H1 (cell line): ENCODE results near the gene SYMPK. TPM values are rescaled to one million over a fixed set of nuclear protein-coding genes. Genes with fewer than 3 reads are reported as not detected.

Experiments used
- CTCF ChIA-PET: fragments of 300-600 bp; sonication (Branson Sonifier 250); formaldehyde crosslinking; loops from one replicate; lab custom pipeline; 2021; ENCODE audit not compliant: partially characterized antibody; lab: Charles Lee
- POLR2A ChIA-PET: fragments of 300-600 bp; sonication (Branson Sonifier 250); formaldehyde crosslinking; loops from one replicate; lab custom pipeline; 2021; ENCODE audit warnings: inconsistent platforms; ENCODE audit not compliant: partially characterized antibody; lab: Charles Lee
- DNase-seq, 2 experiments: peaks; one replicate each; pipeline versions ENCODE4 v3.0.0 to v3.0.0-alpha.2; 2010 to 2022; ENCODE audit warnings: low spot score in 2 of 2, low read depth in 1 of 2, mixed read lengths in 1 of 2
- FAIRE-seq: peaks from 2 replicates; lab custom pipeline; 2011; peaks lifted over from hg19 to GRCh38; lab: Jason Lieb, UNC
- H2AFZ ChIP-seq: 2 replicates; pipeline ENCODE4 v1.8.1; 2012; ENCODE audit warnings: low read length, inconsistent platforms
- H2AK5ac ChIP-seq: 2 replicates; pipeline ENCODE4 v1.6.1; 2013; ENCODE audit warnings: low read depth, low read length
- H2BK120ac ChIP-seq: replicated peaks from 2 replicates; pipeline ENCODE3; 2013; ENCODE audit warnings: low read depth, low read length, inconsistent platforms
- H2BK12ac ChIP-seq: 2 replicates; pipeline ENCODE4 v1.6.1; 2013; ENCODE audit warnings: low read depth, low read length
- H2BK15ac ChIP-seq: 2 replicates; pipeline ENCODE4 v1.6.1; 2013; ENCODE audit warnings: low read length
- H2BK20ac ChIP-seq: 2 replicates; pipeline ENCODE4 v1.6.1; 2013; ENCODE audit warnings: low read length
- H2BK5ac ChIP-seq: 2 replicates; pipeline ENCODE4 v1.6.1; 2013; ENCODE audit warnings: low read depth, low read length
- H3K14ac ChIP-seq: 2 replicates; pipeline ENCODE4 v1.6.1; 2013; ENCODE audit warnings: inconsistent platforms; ENCODE audit not compliant: insufficient read length
- H3K18ac ChIP-seq: 2 replicates; pipeline ENCODE4 v1.6.1; 2013; ENCODE audit warnings: low read length; ENCODE audit errors: extremely low read depth
- H3K23ac ChIP-seq: 2 replicates; pipeline ENCODE4 v1.6.1; 2013; ENCODE audit warnings: inconsistent platforms; ENCODE audit not compliant: insufficient read length
- H3K23me2 ChIP-seq: 2 replicates; pipeline ENCODE4 v1.6.1; 2013; ENCODE audit warnings: low read depth, low read length
- H3K27ac ChIP-seq: 2 replicates; pipeline ENCODE4 v1.6.1; 2011; ENCODE audit warnings: low read depth, low read length, inconsistent platforms
- H3K27me3 ChIP-seq, 4 experiments: replicated peaks in 1 of 4; 1 replicate in 1 of 4; 2 replicates in 3 of 4; pipeline versions ENCODE4 v1.6.1 to v1.8.1; 2011 to 2013; ENCODE audit warnings: low read length in 3 of 4, mild to moderate bottlenecking in 3 of 4, inconsistent platforms in 2 of 4, mixed read lengths in 2 of 4, moderate library complexity in 1 of 4; ENCODE audit not compliant: control insufficient read depth in 3 of 4, insufficient read depth in 3 of 4; ENCODE audit errors: extremely low read depth in 1 of 4
- H3K36me3 ChIP-seq, 4 experiments: 2 replicates each; pipeline versions ENCODE4 v1.6.1 to v1.8.1; 2011 to 2013; ENCODE audit warnings: mild to moderate bottlenecking in 4 of 4, low read length in 3 of 4, moderate library complexity in 2 of 4, control low read depth in 1 of 4, inconsistent platforms in 1 of 4; ENCODE audit not compliant: insufficient read depth in 4 of 4, control insufficient read depth in 2 of 4
- H3K4ac ChIP-seq: replicated peaks from 2 replicates; pipeline ENCODE3; 2013; ENCODE audit warnings: low read length, low read depth, mixed read lengths, inconsistent platforms; ENCODE audit not compliant: insufficient read length
- H3K4me1 ChIP-seq, 4 experiments: replicated peaks in 1 of 4; 1 replicate in 1 of 4; 2 replicates in 3 of 4; pipeline versions ENCODE4 v1.6.1 to v1.8.1; 2011 to 2013; ENCODE audit warnings: low read length in 3 of 4, inconsistent platforms in 2 of 4, mixed read lengths in 1 of 4; ENCODE audit not compliant: insufficient read depth in 4 of 4, control insufficient read depth in 3 of 4
- H3K4me2 ChIP-seq, 2 experiments: 2 replicates each; pipeline versions ENCODE4 v1.6.1 to v1.8.1; 2011 to 2013; ENCODE audit warnings: low read depth in 2 of 2, low read length in 2 of 2, control low read depth in 1 of 2, inconsistent platforms in 1 of 2, mild to moderate bottlenecking in 1 of 2; ENCODE audit not compliant: insufficient read depth in 1 of 2
- H3K4me3 ChIP-seq, 4 experiments: fragments of 200-600, 300-600 bp in 1 of 4; sonication (generic), shearing (Covaris generic), sonication (Bioruptor Twin) in 1 of 4; 2 replicates each; pipeline versions ENCODE4 v1.5.1 to v1.8.1; 2011 to 2016; ENCODE audit warnings: low read length in 4 of 4, low read depth in 3 of 4, control low read depth in 2 of 4, inconsistent platforms in 2 of 4, mild to moderate bottlenecking in 2 of 4, mixed read lengths in 1 of 4, moderate library complexity in 1 of 4; ENCODE audit not compliant: insufficient read depth in 2 of 4; ENCODE audit errors: extremely low read depth in 1 of 4
- H3K56ac ChIP-seq: replicated peaks from 2 replicates; pipeline ENCODE3; 2013; ENCODE audit warnings: low read depth, mild to moderate bottlenecking, mixed read lengths, low read length, inconsistent platforms; ENCODE audit not compliant: insufficient read length
- H3K79me1 ChIP-seq: 2 replicates; pipeline ENCODE4 v1.6.1; 2013; ENCODE audit warnings: low read depth, low read length, control low read depth
- H3K79me2 ChIP-seq, 2 experiments: 2 replicates each; pipeline versions ENCODE4 v1.6.1 to v1.8.1; 2012 to 2013; ENCODE audit warnings: low read length in 2 of 2, mild to moderate bottlenecking in 2 of 2, inconsistent platforms in 1 of 2; ENCODE audit not compliant: insufficient read depth in 2 of 2, control insufficient read depth in 1 of 2
- H3K9ac ChIP-seq, 4 experiments: replicated peaks in 1 of 4; 1 replicate in 1 of 4; 2 replicates in 3 of 4; pipeline versions ENCODE4 v1.6.1 to v1.8.1; 2011 to 2013; ENCODE audit warnings: low read depth in 3 of 4, low read length in 3 of 4, control low read depth in 2 of 4, mild to moderate bottlenecking in 2 of 4, moderate library complexity in 2 of 4, inconsistent platforms in 1 of 4; ENCODE audit errors: extremely low read depth in 1 of 4
- H3K9me3 ChIP-seq, 2 experiments: 2 replicates each; pipeline versions ENCODE4 v1.6.1 to v1.8.1; 2012 to 2013; ENCODE audit warnings: mild to moderate bottlenecking in 2 of 2, moderate library complexity in 2 of 2, control low read depth in 1 of 2, inconsistent platforms in 1 of 2, low read depth in 1 of 2, low read length in 1 of 2, mixed read lengths in 1 of 2; ENCODE audit not compliant: insufficient read depth in 2 of 2
- H4K20me1 ChIP-seq, 2 experiments: replicated peaks in 1 of 2; 2 replicates each; pipeline versions ENCODE3 to v1.8.1; 2011 to 2013; ENCODE audit warnings: inconsistent platforms in 2 of 2, low read length in 2 of 2, mild to moderate bottlenecking in 1 of 2; ENCODE audit not compliant: insufficient read depth in 2 of 2, control insufficient read depth in 1 of 2
- H4K5ac ChIP-seq: 2 replicates; pipeline ENCODE4 v1.6.1; 2013; ENCODE audit warnings: low read length, low read depth, mixed read lengths, inconsistent platforms; ENCODE audit not compliant: insufficient read length
- H4K8ac ChIP-seq: 2 replicates; pipeline ENCODE4 v1.8.0; 2013; ENCODE audit warnings: mild to moderate bottlenecking, moderate library complexity, low read length, inconsistent platforms; ENCODE audit not compliant: insufficient read depth; ENCODE audit errors: extremely low read depth
- H4K91ac ChIP-seq: replicated peaks from 2 replicates; pipeline ENCODE3; 2013; ENCODE audit warnings: low read length, mixed read lengths, inconsistent platforms; ENCODE audit not compliant: insufficient read length
- BCL11A ChIP-seq, 2 experiments: IDR thresholded peaks; one replicate each; pipeline ENCODE4 v1.6.1; 2011; ENCODE audit warnings: low read depth in 2 of 2, low read length in 2 of 2, mild to moderate bottlenecking in 2 of 2
- CBX5 ChIP-seq: fragments of 300-800, 300-1000 bp; sonication (generic); IDR thresholded peaks from 2 replicates; pipeline ENCODE4 v1.7.1; 2016; ENCODE audit warnings: antibody characterized with exemption, low read length, low read depth
- CEBPB ChIP-seq: IDR thresholded peaks from 2 replicates; pipeline ENCODE4 v1.6.1; 2012; ENCODE audit warnings: low read depth, low read length
- GABPA ChIP-seq: IDR thresholded peaks from 2 replicates; pipeline ENCODE4 v1.6.1; 2011; ENCODE audit warnings: mild to moderate bottlenecking, low read length, moderate library complexity, borderline replicate concordance; ENCODE audit not compliant: insufficient read depth
- HDAC2 ChIP-seq, 2 experiments: fragments of 300-600 bp in 1 of 2; sonication (generic) in 1 of 2; IDR thresholded peaks; 2 replicates each; pipeline ENCODE4 v1.6.1; 2011 to 2012; ENCODE audit warnings: low read depth in 2 of 2, low read length in 2 of 2, mild to moderate bottlenecking in 2 of 2, moderate library complexity in 2 of 2, borderline replicate concordance in 1 of 2, inconsistent platforms in 1 of 2
- KDM1A ChIP-seq: fragments of 200-600, 300-600 bp; sonication (generic); IDR thresholded peaks from 2 replicates; pipeline ENCODE4 v1.7.1; 2016; ENCODE audit warnings: mild to moderate bottlenecking, low read length, borderline replicate concordance
- KDM4A ChIP-seq: IDR thresholded peaks from one replicate; pipeline ENCODE4 v1.7.1; 2012; ENCODE audit warnings: low read depth, mild to moderate bottlenecking, moderate library complexity, low read length, inconsistent platforms; ENCODE audit not compliant: severe bottlenecking
- RAD21 ChIP-seq, 2 experiments: IDR thresholded peaks in 1 of 2; conservative IDR thresholded peaks in 1 of 2; 2 replicates each; pipeline ENCODE4 v1.6.1; 2011; ENCODE audit warnings: low read depth in 2 of 2, low read length in 2 of 2, improper control_type of control experiment in 1 of 2, inconsistent platforms in 1 of 2, mild to moderate bottlenecking in 1 of 2, moderate library complexity in 1 of 2
- SIN3A ChIP-seq, 2 experiments: IDR thresholded peaks in 1 of 2; conservative IDR thresholded peaks in 1 of 2; 2 replicates each; pipeline ENCODE4 v1.6.1; 2011 to 2012; ENCODE audit warnings: low read length in 2 of 2, improper control_type of control experiment in 1 of 2, low read depth in 1 of 2, mild to moderate bottlenecking in 1 of 2
- WGBS, 2 experiments: shearing (Covaris generic) in 1 of 2; methylation state at CpG; one replicate each; pipeline versions ENCODE4 v1.1.6 to v1.1.7; 2013 to 2015; ENCODE audit warnings: low lambda C conversion rate in 2 of 2, mixed read lengths in 2 of 2, inconsistent platforms in 1 of 2, low coverage in 1 of 2, missing lambda C conversion rate in 1 of 2; ENCODE audit not compliant: insufficient replicate concordance in 2 of 2, insufficient coverage in 1 of 2, insufficient read length in 1 of 2; ENCODE audit errors: extremely low coverage in 1 of 2, missing lambda C conversion rate in 1 of 2; 5-methylcytosine and 5-hydroxymethylcytosine counted together
- polyA plus RNA-seq, 7 experiments: library from polyadenylated mRNA; depleted of rRNA in 3 of 7; stranded (reverse) in 5 of 7; unstranded in 2 of 7; fragments of >200 nt in 5 of 7; fragments of 200-250 nt in 2 of 7; gene quantifications; 1 replicate in 5 of 7; 2 replicates in 1 of 7; 4 replicates in 1 of 7; pipeline versions ENCODE4 v1.2.1 to v1.2.3, GENCODE V29; 2011 to 2013; ENCODE audit warnings: missing spikeins in 2 of 7, mixed read lengths in 2 of 7
- total RNA-seq: library from RNA; stranded (reverse); fragmentation: NEBNext Ultra II Directional; extraction: Animal tissue kit (Norgen Biotek cat#: 25700); gene quantifications from 2 replicates; pipeline ENCODE4 v1.2.1, GENCODE V29; 2021
- TF ChIP-seq, protein P1 (sequence below): IDR thresholded peaks from 2 replicates; pipeline ENCODE4 v1.6.1; 2012; ENCODE audit warnings: inconsistent platforms

The SYMPK gene
- total and polyA plus RNA-seq, 2 of the 8 experiments (the other 6 are each of a cell fraction or from before 2014, with no cell fraction given), result 93.6 to 99.5 TPM

DNA sequence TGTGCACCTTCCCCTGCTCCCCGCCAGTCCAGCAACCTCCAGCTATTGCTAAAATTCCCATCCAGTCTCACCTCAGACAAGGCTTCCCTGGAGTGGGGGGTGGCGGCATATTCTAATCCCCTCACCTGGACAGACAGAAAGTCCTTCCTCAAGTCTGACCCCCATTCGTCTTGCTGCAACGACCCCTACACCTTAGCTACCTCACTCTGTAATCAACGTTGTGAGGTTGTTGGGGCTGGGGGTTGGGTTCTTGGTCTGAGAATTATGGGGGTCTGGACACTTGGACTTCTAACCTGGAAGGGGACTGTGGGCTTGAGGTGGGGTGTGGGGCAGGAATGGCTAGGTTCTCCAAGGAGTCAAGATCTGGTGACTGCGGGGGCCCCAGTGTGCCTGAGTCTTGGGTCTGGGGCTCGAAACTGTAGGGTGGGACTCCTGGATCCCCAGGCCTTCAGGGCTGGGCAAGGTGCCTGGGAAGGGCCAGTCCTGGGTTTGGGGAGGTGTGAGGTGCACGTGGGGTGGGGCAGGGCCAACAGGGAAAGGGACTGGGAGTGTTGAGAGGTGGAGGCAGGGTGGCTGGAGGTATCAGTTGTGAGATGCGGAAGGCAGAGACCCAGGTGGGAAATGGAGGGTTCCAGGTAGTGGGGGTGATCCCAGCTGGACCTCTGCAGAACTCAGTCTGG lies 2.5 kb upstream of the SYMPK start:
- Histone ChIP-seq H3K9me3 (no peaks in the 10 kb centered on the region), H2AK5ac (peak overlapping the region; percentile 39; the same call in 1 of the 2 replicates), H3K4me1 (peaks cover 0 to 18% (median 8%) of the 10 kb centered on the region in 4 experiments; a peak in 6 of 7 replicates), H2AFZ (no peak overlapping the region), H3K9ac (peak overlapping the region in 1 of 4 experiments; percentile 87; a peak in 3 of 7 replicates), H3K56ac (no peak overlapping the region), H2BK120ac (no peak overlapping the region), H3K23me2 (peaks cover 18% of the 10 kb centered on the region), H2BK20ac (no peak overlapping the region), H4K91ac (peak overlapping the region; percentile 94), H4K8ac (no peak overlapping the region), H3K79me2 (peaks cover 3 to 63% of the 10 kb centered on the region in 2 experiments; a peak in 2 of 4 replicates), H3K4ac (peak overlapping the region; percentile 60), H3K79me1 (peaks cover 14% of the 10 kb centered on the region; the same call in 1 of the 2 replicates), H3K4me3 (peak overlapping the region; percentile 81 to 91 (median 88)), H3K14ac (no peak overlapping the region), H3K18ac (no peak overlapping the region), H3K36me3 (no peaks in the 10 kb centered on the region), H4K20me1 (peaks cover 0 to 7% of the 10 kb centered on the region in 2 experiments), H2BK15ac (peak overlapping the region; percentile 61), H3K27ac (no peak overlapping the region), H3K4me2 (peak overlapping the region; percentile 91 to 96), H2BK5ac (peak overlapping the region; percentile 52; the same call in 1 of the 2 replicates), H2BK12ac (no peak overlapping the region), H3K23ac (no peak overlapping the region), H3K27me3 (no peaks in the 10 kb centered on the region; a peak in 1 of 7 replicates), H4K5ac (no peak overlapping the region)
- no peak for FAIRE-seq
- ChIA-PET CTCF (interaction anchor here (0.9 to 12.4 kb wide), 10 partner anchors 9 to 212 kb away, joined by 3 to 208 read pairs (median 5); partner anchors contain the start of genes IRF2BP1 and MYPOP), POLR2A (interaction anchor here (0.9 to 13.7 kb wide), 9 partner anchors 9 to 95 kb away, joined by 3 to 277 read pairs (median 6); partner anchors contain the start of genes DMWD, IRF2BP1, MYPOP and RSPH6A)
- DNase-seq, result peak in 1 of 2 experiments; percentile 42
- WGBS, 2 experiments, result 78% methylated on average over 9 of the region's 9 CpGs; no CpG with 5 or more reads in 1 of the 2 experiments
- peak; percentile 98 for TF ChIP-seq KDM1A
- TF ChIP-seq CBX5, result no peak
- TF ChIP-seq KDM4A, result no peak
- no peak for TF ChIP-seq CEBPB
- no peak for TF ChIP-seq BCL11A (IDR thresholded peaks at IDR 0.05; ENCODE audit: low read depth in 2 of 2, low read length in 2 of 2)
- peak in 1 of 2 experiments; percentile 83; a peak in 1 of 4 replicates for TF ChIP-seq HDAC2 (IDR thresholded peaks at IDR 0.05; ENCODE audit: borderline replicate concordance in 1 of 2, low read depth in 2 of 2, low read length in 2 of 2)
- no peak for TF ChIP-seq RAD21 (IDR thresholded peaks at IDR 0.05 in 1 of 2, conservative IDR thresholded peaks at IDR 0.05 in 1 of 2; ENCODE audit: low read depth in 2 of 2, low read length in 2 of 2)
- TF ChIP-seq GABPA, result no peak
- TF ChIP-seq SIN3A (conservative IDR thresholded peaks at IDR 0.05 in 1 of 2, IDR thresholded peaks at IDR 0.05 in 1 of 2; ENCODE audit: low read depth in 1 of 2, low read length in 2 of 2), result no peak
- TF ChIP-seq, protein P1, sequence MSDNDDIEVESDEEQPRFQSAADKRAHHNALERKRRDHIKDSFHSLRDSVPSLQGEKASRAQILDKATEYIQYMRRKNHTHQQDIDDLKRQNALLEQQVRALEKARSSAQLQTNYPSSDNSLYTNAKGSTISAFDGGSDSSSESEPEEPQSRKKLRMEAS, result 0 out of 2 replicates have a peak, but pooled peaks have one; percentile 5
